Measurements from ENCODE around the gene CELA3B. TPM values are rescaled to one million over a fixed set of nuclear protein-coding genes. Genes with fewer than 3 reads are reported as not detected.
A peak's percentile ranks its signal among the peaks of the same experiment; 100 is the strongest.
"Not testable (repeated sequence)": the region's sequence is repeated elsewhere in the genome, so short reads cannot be mapped to it uniquely, and the experiment has no call there.

Gene CELA3B
- total RNA-seq, 1 experiment from 2014 or later: 4.4 TPM

GRCh38 chr1:21982122-21982521 is 5.3 kb downstream of the CELA3B start:
- ChIA-PET CTCF (interaction anchor here (1.0 kb wide), 1 partner anchor 24 kb away, joined by 3 read pairs; no protein-coding TSS in a partner anchor), POLR2A (interaction anchor here (0.6 kb wide), 1 partner anchor 17 kb away, joined by 3 read pairs; no protein-coding TSS in a partner anchor)
- peak; percentile 29; the same call in 1 of the 2 replicates for ATAC-seq
- H3K27ac Mint-ChIP-seq; H3K4me3 Mint-ChIP-seq; H3K27me3 Mint-ChIP-seq (ENCODE audit: low read depth); H3K36me3 Mint-ChIP-seq; H3K4me1 Mint-ChIP-seq; DNase-seq (ENCODE audit: low spot score); H3K9me3 Mint-ChIP-seq: not testable (repeated sequence)

- POLR2A ChIA-PET; CTCF ChIA-PET; H3K36me3 Mint-ChIP-seq; H3K9me3 Mint-ChIP-seq; H3K27ac Mint-ChIP-seq; H3K27me3 Mint-ChIP-seq (ENCODE audit: low read depth); H3K4me3 Mint-ChIP-seq; DNase-seq (ENCODE audit: low spot score); H3K4me1 Mint-ChIP-seq; ATAC-seq: not testable (repeated sequence)
Measured at GRCh38 chr1:21983539-21983938, 6.7 kb downstream of the CELA3B start.

- H3K27me3 Mint-ChIP-seq (ENCODE audit: low read depth); H3K4me3 Mint-ChIP-seq; H3K36me3 Mint-ChIP-seq; CTCF ChIA-PET; ATAC-seq; DNase-seq (ENCODE audit: low spot score); POLR2A ChIA-PET; H3K4me1 Mint-ChIP-seq; H3K27ac Mint-ChIP-seq; H3K9me3 Mint-ChIP-seq: not testable (repeated sequence)
Measured at GRCh38 chr1:21985893-21986292, 9.1 kb downstream of the CELA3B start.

- CTCF ChIA-PET; H3K27ac Mint-ChIP-seq; H3K9me3 Mint-ChIP-seq; ATAC-seq; H3K36me3 Mint-ChIP-seq; H3K27me3 Mint-ChIP-seq (ENCODE audit: low read depth); DNase-seq (ENCODE audit: low spot score); H3K4me1 Mint-ChIP-seq; H3K4me3 Mint-ChIP-seq: not testable (repeated sequence)
- POLR2A ChIA-PET: interaction anchor here (0.6 kb wide), 1 partner anchor 65 kb away, joined by 3 read pairs; no protein-coding TSS in a partner anchor
Measured at GRCh38 chr1:21986386-21986785, 9.6 kb downstream of the CELA3B start.

- H3K27ac Mint-ChIP-seq; H3K4me3 Mint-ChIP-seq; DNase-seq (ENCODE audit: low spot score); H3K9me3 Mint-ChIP-seq; H3K4me1 Mint-ChIP-seq; H3K36me3 Mint-ChIP-seq; POLR2A ChIA-PET; H3K27me3 Mint-ChIP-seq (ENCODE audit: low read depth); CTCF ChIA-PET; ATAC-seq: not testable (repeated sequence)
Measured at GRCh38 chr1:21989672-21990393, 13.0 kb downstream of the CELA3B start.

- H3K36me3 Mint-ChIP-seq; ATAC-seq; H3K4me3 Mint-ChIP-seq; POLR2A ChIA-PET; H3K9me3 Mint-ChIP-seq; DNase-seq (ENCODE audit: low spot score); H3K27ac Mint-ChIP-seq; H3K27me3 Mint-ChIP-seq (ENCODE audit: low read depth): not testable (repeated sequence)
- H3K4me1 Mint-ChIP-seq: peaks cover 14% of the 10 kb centered on the region
- CTCF ChIA-PET: interaction anchor here (0.6 to 0.9 kb wide), 2 partner anchors 114 to 516 kb away, joined by 3 to 4 read pairs; no protein-coding TSS in a partner anchor
Measured at GRCh38 chr1:21992186-21992585, 15.4 kb downstream of the CELA3B start.

- DNase-seq (ENCODE audit: low spot score); H3K27ac Mint-ChIP-seq; H3K36me3 Mint-ChIP-seq; H3K9me3 Mint-ChIP-seq; POLR2A ChIA-PET; ATAC-seq; H3K27me3 Mint-ChIP-seq (ENCODE audit: low read depth); H3K4me3 Mint-ChIP-seq: not testable (repeated sequence)
- CTCF ChIA-PET: interaction anchor here (0.6 kb wide), 1 partner anchor 476 kb away, joined by 3 read pairs; no protein-coding TSS in a partner anchor
- peaks cover 23% of the 10 kb centered on the region for H3K4me1 Mint-ChIP-seq
Measured at GRCh38 chr1:21994716-21995115, 17.9 kb downstream of the CELA3B start.

GRCh38 chr1:21996663-21996970 is 19.8 kb downstream of the CELA3B start:
- ATAC-seq; DNase-seq (ENCODE audit: low spot score); H3K27ac Mint-ChIP-seq; H3K4me3 Mint-ChIP-seq; POLR2A ChIA-PET; H3K27me3 Mint-ChIP-seq (ENCODE audit: low read depth); H3K36me3 Mint-ChIP-seq; H3K9me3 Mint-ChIP-seq: not testable (repeated sequence)
- H3K4me1 Mint-ChIP-seq: peaks cover 23% of the 10 kb centered on the region
- CTCF ChIA-PET: interaction anchor here (0.7 kb wide), 1 partner anchor 892 kb away, joined by 3 read pairs; no protein-coding TSS in a partner anchor

GRCh38 chr1:21997891-21998623 is 21.2 kb downstream of the CELA3B start:
- H3K27me3 Mint-ChIP-seq (ENCODE audit: low read depth); DNase-seq (ENCODE audit: low spot score); H3K27ac Mint-ChIP-seq; CTCF ChIA-PET; ATAC-seq; H3K9me3 Mint-ChIP-seq; H3K4me3 Mint-ChIP-seq; H3K36me3 Mint-ChIP-seq: not testable (repeated sequence)
- peaks cover 23% of the 10 kb centered on the region for H3K4me1 Mint-ChIP-seq
- POLR2A ChIA-PET: interaction anchor here (0.7 kb wide), 1 partner anchor 108 kb away, joined by 3 read pairs; no protein-coding TSS in a partner anchor

- peak; percentile 64 for ATAC-seq
- DNase-seq (ENCODE audit: low spot score); H3K36me3 Mint-ChIP-seq; H3K4me3 Mint-ChIP-seq; H3K9me3 Mint-ChIP-seq; POLR2A ChIA-PET; H3K27me3 Mint-ChIP-seq (ENCODE audit: low read depth); CTCF ChIA-PET; H3K27ac Mint-ChIP-seq: not testable (repeated sequence)
- H3K4me1 Mint-ChIP-seq: peaks cover 23% of the 10 kb centered on the region
Measured at GRCh38 chr1:21998624-21999294, 21.9 kb downstream of the CELA3B start.

GRCh38 chr1:21999645-22000044 is 22.8 kb downstream of the CELA3B start:
- H3K9me3 Mint-ChIP-seq; H3K36me3 Mint-ChIP-seq; POLR2A ChIA-PET; CTCF ChIA-PET; H3K27me3 Mint-ChIP-seq (ENCODE audit: low read depth); DNase-seq (ENCODE audit: low spot score); H3K27ac Mint-ChIP-seq; ATAC-seq; H3K4me3 Mint-ChIP-seq: not testable (repeated sequence)
- peaks cover 18% of the 10 kb centered on the region for H3K4me1 Mint-ChIP-seq

Measured in WTC11 (cell line).